Transverse colon (tissue), 4 donors: Measurements from ENCODE around the gene KMT2D. TPM values are rescaled to one million over a fixed set of nuclear protein-coding genes. Genes with fewer than 3 reads are reported as not detected.
"Not testable (repeated sequence)": the region's sequence is repeated elsewhere in the genome, so short reads cannot be mapped to it uniquely, and the experiment has no call there.

Experiments
- DNase-seq: peaks from one replicate; pipeline ENCODE4 v3.0.0-alpha.2; 2019
- H3K27ac ChIP-seq, 4 donors: fragments of 200-600 bp; sonication (generic); 2 replicates each; pipeline ENCODE4 v1.5.1; 2016 to 2018; ENCODE audit warnings: inconsistent platforms in 4 of 4
- H3K27me3 ChIP-seq: fragments of 200-600 bp; sonication (generic); 2 replicates; pipeline ENCODE4 v1.5.1; 2017; ENCODE audit warnings: inconsistent platforms
- H3K36me3 ChIP-seq, 4 donors: fragments of 200-600 bp; sonication (generic); 2 replicates each; pipeline ENCODE4 v1.5.1; 2017 to 2019; ENCODE audit warnings: inconsistent platforms in 4 of 4
- H3K4me1 ChIP-seq, 4 donors: fragments of 200-600 bp; sonication (generic); 2 replicates each; pipeline ENCODE4 v1.5.1; 2017 to 2020; ENCODE audit warnings: inconsistent platforms in 4 of 4
- H3K4me3 ChIP-seq, 4 donors: fragments of 200-600 bp; sonication (generic); 1 replicate in 1 of 4; 2 replicates in 3 of 4; pipeline versions ENCODE4 v1.5.1 to v1.6.1; 2017 to 2019; ENCODE audit warnings: inconsistent platforms in 4 of 4
- H3K9me3 ChIP-seq, 2 donors: fragments of 200-600 bp; sonication (generic); 2 replicates each; pipeline ENCODE4 v1.5.1; 2017 to 2019; ENCODE audit warnings: inconsistent platforms in 2 of 2
- CTCF ChIP-seq, 5 experiments: fragments of 200-600 bp in 3 of 5; fragments of 450-650 bp in 2 of 5; sonication (generic) in 3 of 5; IDR thresholded peaks; 1 replicate in 2 of 5; 2 replicates in 3 of 5; pipeline ENCODE4 v1.5.1; 2016 to 2017; ENCODE audit warnings: antibody characterized with exemption in 5 of 5, inconsistent platforms in 3 of 5, mild to moderate bottlenecking in 2 of 5, moderate library complexity in 1 of 5
- EP300 ChIP-seq: sonication (generic); formaldehyde crosslinking; IDR thresholded peaks from one replicate; pipeline ENCODE4 v1.6.1; 2017; ENCODE audit warnings: antibody characterized with exemption, low read depth
- POLR2A ChIP-seq: fragments of 450-650 bp; IDR thresholded peaks from one replicate; pipeline ENCODE4 v1.6.1; 2016; ENCODE audit warnings: antibody characterized with exemption, mild to moderate bottlenecking, moderate library complexity
- POLR2AphosphoS5 ChIP-seq, 3 donors: sonication (generic); formaldehyde crosslinking; IDR thresholded peaks; one replicate each; pipeline ENCODE4 v1.6.1; 2016; ENCODE audit warnings: antibody characterized with exemption in 3 of 3
- WGBS, 2 donors: methylation state at CpG; one replicate each; pipeline ENCODE4 v1.1.5; 2018; ENCODE audit warnings: low coverage in 1 of 2; 5-methylcytosine and 5-hydroxymethylcytosine counted together
- in situ Hi-C, 4 donors: fragments of 200-750 bp; cut with MboI; loops; one replicate each; pipeline versions ENCODE4 v1.15.0 to v1.15.1; 2017; ENCODE audit warnings: low sequenced_read_pairs in 3 of 4, low pct_ligation_motif_present in 1 of 4, low pct_unique_long_range_greater_than_20kb in 1 of 4
- intact Hi-C: fragments of 100-400 bp; cut with DNase I; formaldehyde crosslinking; loops from one replicate; pipeline ENCODE4 v1.15.1; 2023; ENCODE audit warnings: low total_unique reads
- total RNA-seq, 4 donors: library from RNA; depleted of rRNA; stranded (reverse); fragments of >200 nt; gene quantifications; one replicate each; pipeline ENCODE4 v1.1.0, GENCODE V29; 2016

Gene KMT2D
- total RNA-seq, 4 donors from 2014 or later, result 50.0 to 351 (median 78.0) TPM

GRCh38 chr12:49064767-49065152 is 4.2 kb upstream of the KMT2D start:
- in situ Hi-C loops (loop anchor here in 3 of 4 donors (5.0 to 10.0 kb wide), 3 partner anchors 58 to 170 kb away; no protein-coding TSS in a partner anchor), intact Hi-C loops (loop anchor here (10.0 kb wide), 1 partner anchor 60 kb away; no protein-coding TSS in a partner anchor)
- 94% methylated on average over 5 of the region's 5 CpGs; no CpG with 5 or more reads in 1 of the 2 donors for WGBS, 2 donors
- Histone ChIP-seq H3K27me3 (no peaks in the 10 kb centered on the region), H3K9me3 (no peaks in the 10 kb centered on the region), H3K36me3 (no peaks in the 10 kb centered on the region), H3K4me1 (peaks cover 0 to 15% (median 9%) of the 10 kb centered on the region in 4 donors), H3K27ac (no peak overlapping the region), H3K4me3 (no peak overlapping the region)
- no peak for DNase-seq
- TF ChIP-seq CTCF (IDR thresholded peaks at IDR 0.05) (no peak), POLR2A (no peak), POLR2AphosphoS5 (IDR thresholded peaks at IDR 0.05) (no peak), EP300 (no peak)

- not testable (repeated sequence) for H3K27ac ChIP-seq, H3K9me3 ChIP-seq, H3K4me3 ChIP-seq, DNase-seq, H3K36me3 ChIP-seq, H3K27me3 ChIP-seq
- H3K4me1 ChIP-seq, result peaks cover 16 to 29% (median 24%) of the 10 kb centered on the region in 4 donors
- in situ Hi-C loops, result loop anchor here in 2 of 4 donors (10.0 kb wide), 2 partner anchors 63 to 173 kb away; no protein-coding TSS in a partner anchor
- intact Hi-C loops, result loop anchor here (10.0 kb wide), 1 partner anchor 63 kb away; no protein-coding TSS in a partner anchor
- 80 to 93% methylated on average over 1 to 17 of the region's 17 CpGs for WGBS, 2 donors
These were observed 1.3 kb upstream of the KMT2D start for GRCh38 chr12:49061916-49062315.

GRCh38 chr12:49061157-49061650 is 610 bp upstream of the KMT2D start:
- H3K36me3 ChIP-seq, result no peaks in the 10 kb centered on the region
- no peaks in the 10 kb centered on the region for H3K9me3 ChIP-seq
- no peaks in the 10 kb centered on the region for H3K27me3 ChIP-seq
- H3K27ac ChIP-seq, result peak overlapping the region; percentile 96 to 98 (median 96)
- H3K4me3 ChIP-seq, result peak overlapping the region; percentile 82 to 91 (median 89)
- in situ Hi-C loops (loop anchor here in 2 of 4 donors (10.0 kb wide), 2 partner anchors 64 to 174 kb away; no protein-coding TSS in a partner anchor), intact Hi-C loops (loop anchor here (10.0 kb wide), 1 partner anchor 64 kb away; no protein-coding TSS in a partner anchor)
- DNase-seq, result no peak
- peaks cover 23 to 36% (median 31%) of the 10 kb centered on the region in 4 donors for H3K4me1 ChIP-seq
- TF ChIP-seq POLR2AphosphoS5 (IDR thresholded peaks at IDR 0.05), result no peak
- 4 to 73% methylated on average over 1 to 16 of the region's 16 CpGs for WGBS, 2 donors

- in situ Hi-C loops, result loop anchor here in 2 of 4 donors (10.0 kb wide), 2 partner anchors 65 to 175 kb away; no protein-coding TSS in a partner anchor
- intact Hi-C loops, result loop anchor here (10.0 kb wide), 1 partner anchor 65 kb away; no protein-coding TSS in a partner anchor
These were observed 1.1 kb downstream of the KMT2D start for GRCh38 chr12:49059299-49060171.

GRCh38 chr12:49059045-49059298 is 1.6 kb downstream of the KMT2D start:
- 0% methylated on average over 1 of the region's 1 CpG; no CpG with 5 or more reads in 1 of the 2 donors for WGBS, 2 donors
- Histone ChIP-seq H3K9me3 (no peaks in the 10 kb centered on the region), H3K27me3 (no peaks in the 10 kb centered on the region), H3K4me1 (peaks cover 34 to 47% (median 43%) of the 10 kb centered on the region in 4 donors), H3K4me3 (peak overlapping the region; percentile 82 to 91 (median 89)), H3K27ac (peak overlapping the region; percentile 96 to 98 (median 96)), H3K36me3 (peaks cover 0 to 5% (median under 1%) of the 10 kb centered on the region in 4 donors)
- in situ Hi-C loops (no loop called here), intact Hi-C loops (no loop called here)
- no peak for DNase-seq
- TF ChIP-seq POLR2AphosphoS5 (IDR thresholded peaks at IDR 0.05), result no peak
- no peak for TF ChIP-seq EP300
- TF ChIP-seq CTCF (IDR thresholded peaks at IDR 0.05), result no peak
- no peak for TF ChIP-seq POLR2A

More at GRCh38 chr12:49059299-49060171, 1.1 kb downstream of the KMT2D start:
- H3K4me1 ChIP-seq, result peaks cover 34 to 47% (median 43%) of the 10 kb centered on the region in 4 donors
- no peak for TF ChIP-seq EP300
- H3K27me3 ChIP-seq, result no peaks in the 10 kb centered on the region
- 0% methylated on average over 53 of the region's 70 CpGs; no CpG with 5 or more reads in 1 of the 2 donors for WGBS, 2 donors
- H3K36me3 ChIP-seq, result no peaks in the 10 kb centered on the region
- no peaks in the 10 kb centered on the region for H3K9me3 ChIP-seq
- peak; percentile 26 for DNase-seq
- H3K4me3 ChIP-seq, result peak overlapping the region; percentile 82 to 91 (median 89)
- peak overlapping the region; percentile 96 to 98 (median 96) for H3K27ac ChIP-seq
